ENCODE data around the gene A3GALT2.

DNA sequence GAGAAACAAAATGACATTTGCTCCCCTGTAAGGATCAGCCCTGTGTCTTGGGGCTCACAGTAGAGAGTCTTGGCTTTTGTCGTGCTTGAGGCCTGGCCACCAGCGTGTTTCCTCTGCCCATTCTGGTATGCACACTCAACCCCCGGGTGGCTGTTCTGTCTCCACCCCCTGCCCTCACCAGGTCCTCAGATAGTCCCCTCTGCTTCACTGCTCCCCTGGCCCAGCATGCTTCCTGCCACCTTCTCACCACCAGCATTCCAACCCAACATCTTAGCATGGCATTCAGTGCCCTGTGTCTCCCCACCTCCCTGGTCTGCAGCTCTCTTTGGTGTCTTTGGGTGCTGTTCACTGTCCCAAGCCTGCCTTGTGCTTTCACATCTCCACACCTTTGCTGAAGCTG is 48.4 kb downstream of the A3GALT2 start:
- TF ChIP-seq, protein P1, sequence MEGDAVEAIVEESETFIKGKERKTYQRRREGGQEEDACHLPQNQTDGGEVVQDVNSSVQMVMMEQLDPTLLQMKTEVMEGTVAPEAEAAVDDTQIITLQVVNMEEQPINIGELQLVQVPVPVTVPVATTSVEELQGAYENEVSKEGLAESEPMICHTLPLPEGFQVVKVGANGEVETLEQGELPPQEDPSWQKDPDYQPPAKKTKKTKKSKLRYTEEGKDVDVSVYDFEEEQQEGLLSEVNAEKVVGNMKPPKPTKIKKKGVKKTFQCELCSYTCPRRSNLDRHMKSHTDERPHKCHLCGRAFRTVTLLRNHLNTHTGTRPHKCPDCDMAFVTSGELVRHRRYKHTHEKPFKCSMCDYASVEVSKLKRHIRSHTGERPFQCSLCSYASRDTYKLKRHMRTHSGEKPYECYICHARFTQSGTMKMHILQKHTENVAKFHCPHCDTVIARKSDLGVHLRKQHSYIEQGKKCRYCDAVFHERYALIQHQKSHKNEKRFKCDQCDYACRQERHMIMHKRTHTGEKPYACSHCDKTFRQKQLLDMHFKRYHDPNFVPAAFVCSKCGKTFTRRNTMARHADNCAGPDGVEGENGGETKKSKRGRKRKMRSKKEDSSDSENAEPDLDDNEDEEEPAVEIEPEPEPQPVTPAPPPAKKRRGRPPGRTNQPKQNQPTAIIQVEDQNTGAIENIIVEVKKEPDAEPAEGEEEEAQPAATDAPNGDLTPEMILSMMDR (IDR thresholded peaks at IDR 0.05; ENCODE audit: low read depth, low read length, missing input control) = no peak
- no peak for TF ChIP-seq HNF4A (conservative IDR thresholded peaks at IDR 0.05)
- TF ChIP-seq, protein P2, sequence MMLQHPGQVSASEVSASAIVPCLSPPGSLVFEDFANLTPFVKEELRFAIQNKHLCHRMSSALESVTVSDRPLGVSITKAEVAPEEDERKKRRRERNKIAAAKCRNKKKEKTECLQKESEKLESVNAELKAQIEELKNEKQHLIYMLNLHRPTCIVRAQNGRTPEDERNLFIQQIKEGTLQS (IDR thresholded peaks at IDR 0.05) = no peak
